GM12892 (cell line): Measurements from ENCODE around the gene MGAT3.

Source experiments
- POLR2A ChIP-seq: IDR thresholded peaks from 2 replicates; pipeline ENCODE4 v1.6.1; 2011; ENCODE audit warnings: low read depth, low read length, control low read depth
- TAF1 ChIP-seq: IDR thresholded peaks from 2 replicates; pipeline ENCODE4 v1.6.1; 2011; ENCODE audit warnings: low read depth, mild to moderate bottlenecking, control low read depth, low read length, borderline replicate concordance

DNA sequence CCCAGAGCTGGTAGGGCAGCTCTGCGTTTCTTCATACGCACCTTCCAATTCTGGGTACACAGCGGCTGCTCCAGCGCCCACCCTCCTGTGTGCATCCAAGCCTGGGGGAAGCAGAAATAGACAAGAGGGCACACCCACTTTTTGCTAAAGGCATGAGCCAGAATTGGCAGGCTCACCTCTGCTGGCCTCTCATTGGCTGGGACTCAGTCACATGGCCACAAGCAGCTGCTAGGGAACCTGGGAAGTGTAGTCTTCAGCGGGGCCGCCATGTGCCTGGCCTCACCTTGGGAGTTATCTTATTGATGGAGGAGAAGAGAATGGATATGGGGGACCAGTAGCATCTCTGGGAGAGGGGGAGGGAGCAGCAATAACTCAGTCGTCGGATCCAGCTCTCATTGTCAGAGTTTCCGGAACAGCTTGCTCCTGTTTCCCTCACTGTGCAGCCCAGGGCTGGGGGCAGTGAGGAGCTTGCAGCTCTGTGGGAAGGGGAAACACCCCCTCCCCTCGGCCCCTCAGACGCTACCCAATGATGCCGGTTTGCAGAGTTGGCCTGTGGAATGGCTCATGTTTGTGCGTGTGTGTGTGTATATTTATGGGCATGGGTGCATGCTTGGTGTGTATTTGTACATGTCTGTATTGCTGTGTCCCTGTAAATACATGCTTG, 33.5 kb downstream of the MGAT3 start:
- TF ChIP-seq POLR2A (no peak), TAF1 (no peak)
